22Rv1 (cell line): Measurements from ENCODE around the gene XPNPEP1.

Experiments
- H3K27ac ChIP-seq: fragments of 450-650 bp; 2 replicates; pipeline ENCODE4 v1.5.1; 2017
- ZFX ChIP-seq: fragments of 450-650 bp; IDR thresholded peaks from 2 replicates; pipeline ENCODE4 v1.6.1; 2017; ENCODE audit warnings: antibody characterized with exemption, borderline replicate concordance
- TF ChIP-seq, protein P1 (sequence below): fragments of 450-650 bp; IDR thresholded peaks from 2 replicates; pipeline ENCODE4 v1.5.1; 2017; ENCODE audit warnings: mild to moderate bottlenecking

Gene XPNPEP1

DNA sequence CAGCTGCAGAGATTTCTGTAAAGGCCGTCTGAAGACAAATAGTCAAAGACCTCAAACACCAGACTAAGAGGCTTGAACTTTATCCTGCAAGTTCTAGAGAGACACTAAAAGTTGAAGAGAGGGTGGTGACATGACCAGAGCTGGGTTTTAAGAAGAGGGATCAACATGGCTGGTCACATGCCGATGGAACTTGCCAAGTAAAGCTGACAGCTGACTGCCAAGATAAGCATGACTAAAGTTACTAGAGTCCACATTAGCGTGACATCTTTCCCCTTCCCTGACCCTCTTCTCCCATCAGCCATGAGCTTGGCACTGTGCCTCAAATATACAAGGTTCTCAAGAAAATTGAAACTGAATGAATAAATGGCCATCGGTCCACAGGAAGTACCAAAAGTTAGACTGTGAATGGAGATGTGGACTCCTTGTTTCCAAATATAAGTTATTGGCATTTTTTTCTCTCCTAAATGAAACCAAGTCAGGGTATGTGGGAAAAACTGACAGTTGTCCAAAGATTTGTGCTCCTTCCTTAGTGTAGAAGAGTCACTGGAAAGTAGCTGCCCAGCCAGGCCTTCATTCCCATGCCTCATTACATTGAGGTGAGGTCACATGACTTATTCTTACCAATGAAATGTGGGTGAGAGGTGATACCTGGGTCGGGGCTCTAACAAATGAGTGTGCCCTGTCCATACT is 24.5 kb downstream of the XPNPEP1 start:
- H3K27ac ChIP-seq = no peak overlapping the region
- TF ChIP-seq ZFX = no peak
- TF ChIP-seq, protein P1, sequence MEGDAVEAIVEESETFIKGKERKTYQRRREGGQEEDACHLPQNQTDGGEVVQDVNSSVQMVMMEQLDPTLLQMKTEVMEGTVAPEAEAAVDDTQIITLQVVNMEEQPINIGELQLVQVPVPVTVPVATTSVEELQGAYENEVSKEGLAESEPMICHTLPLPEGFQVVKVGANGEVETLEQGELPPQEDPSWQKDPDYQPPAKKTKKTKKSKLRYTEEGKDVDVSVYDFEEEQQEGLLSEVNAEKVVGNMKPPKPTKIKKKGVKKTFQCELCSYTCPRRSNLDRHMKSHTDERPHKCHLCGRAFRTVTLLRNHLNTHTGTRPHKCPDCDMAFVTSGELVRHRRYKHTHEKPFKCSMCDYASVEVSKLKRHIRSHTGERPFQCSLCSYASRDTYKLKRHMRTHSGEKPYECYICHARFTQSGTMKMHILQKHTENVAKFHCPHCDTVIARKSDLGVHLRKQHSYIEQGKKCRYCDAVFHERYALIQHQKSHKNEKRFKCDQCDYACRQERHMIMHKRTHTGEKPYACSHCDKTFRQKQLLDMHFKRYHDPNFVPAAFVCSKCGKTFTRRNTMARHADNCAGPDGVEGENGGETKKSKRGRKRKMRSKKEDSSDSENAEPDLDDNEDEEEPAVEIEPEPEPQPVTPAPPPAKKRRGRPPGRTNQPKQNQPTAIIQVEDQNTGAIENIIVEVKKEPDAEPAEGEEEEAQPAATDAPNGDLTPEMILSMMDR = no peak

DNA sequence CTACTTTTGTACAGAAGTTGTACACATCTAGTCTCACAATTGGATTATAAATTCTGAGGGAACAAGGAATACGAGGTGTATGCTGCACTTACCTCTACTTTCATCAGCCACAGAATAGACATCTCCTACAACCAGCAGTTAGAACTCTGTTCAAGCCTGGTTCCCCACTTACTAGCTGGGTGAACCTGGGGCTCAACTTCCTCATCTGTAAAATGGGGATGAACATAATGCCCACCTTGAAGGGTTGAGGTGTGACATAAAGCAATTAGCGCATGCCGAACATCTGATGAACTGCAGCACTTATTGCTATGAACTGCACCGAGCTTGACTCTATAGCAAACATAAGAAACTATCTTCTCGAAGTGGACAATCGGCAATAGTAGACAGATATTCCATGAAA is 25.3 kb downstream of the XPNPEP1 start:
- no peak overlapping the region for H3K27ac ChIP-seq
- TF ChIP-seq, protein P1 = no peak
- no peak for TF ChIP-seq ZFX

DNA sequence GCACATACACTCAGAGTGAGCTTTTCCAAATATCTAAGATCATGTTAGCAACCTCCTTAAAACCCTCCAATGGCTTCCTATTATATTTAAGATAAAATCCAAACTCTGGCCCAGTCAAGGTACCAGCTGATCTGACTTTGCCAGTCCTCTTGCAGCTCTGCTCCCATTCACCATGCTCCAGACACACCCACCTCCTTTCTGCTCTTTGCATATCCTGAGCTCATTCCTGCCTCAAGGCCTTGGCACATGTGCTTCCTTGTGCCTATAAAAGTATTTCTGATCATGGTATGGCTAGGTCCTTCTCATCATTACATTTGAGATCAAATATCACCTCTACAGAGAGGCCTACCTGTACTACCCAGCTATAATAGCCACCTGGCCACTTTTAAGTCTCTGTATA is 27.5 kb downstream of the XPNPEP1 start:
- H3K27ac ChIP-seq = no peak overlapping the region
- TF ChIP-seq, protein P1 = no peak
- TF ChIP-seq ZFX = no peak

- TF ChIP-seq ZFX = no peak
- TF ChIP-seq, protein P1 = no peak
- H3K27ac ChIP-seq = no peak overlapping the region
Observed at GRCh38 chr10:109895095-109895818, 28.1 kb downstream of the XPNPEP1 start.

DNA sequence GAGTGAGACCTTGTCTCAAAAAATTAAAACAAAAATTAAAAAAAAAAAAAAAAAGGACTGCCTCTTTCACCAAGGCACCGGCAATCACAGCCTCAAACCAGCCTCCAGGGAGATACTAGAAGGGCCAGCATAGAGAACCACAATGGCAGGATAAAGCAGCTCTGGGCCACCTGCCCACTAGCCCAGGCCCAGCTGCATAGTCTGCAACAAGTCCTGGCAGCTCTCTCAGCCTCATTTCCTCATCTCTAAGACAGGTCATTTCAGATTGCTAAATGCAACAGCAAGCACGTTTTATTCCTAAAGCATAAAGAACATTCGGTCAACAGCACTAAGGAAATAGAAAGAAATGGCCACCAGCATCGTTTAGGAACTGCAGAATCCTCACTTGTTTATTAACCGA is 28.8 kb downstream of the XPNPEP1 start:
- no peak overlapping the region for H3K27ac ChIP-seq
- TF ChIP-seq ZFX = no peak
- TF ChIP-seq, protein P1 = no peak

DNA sequence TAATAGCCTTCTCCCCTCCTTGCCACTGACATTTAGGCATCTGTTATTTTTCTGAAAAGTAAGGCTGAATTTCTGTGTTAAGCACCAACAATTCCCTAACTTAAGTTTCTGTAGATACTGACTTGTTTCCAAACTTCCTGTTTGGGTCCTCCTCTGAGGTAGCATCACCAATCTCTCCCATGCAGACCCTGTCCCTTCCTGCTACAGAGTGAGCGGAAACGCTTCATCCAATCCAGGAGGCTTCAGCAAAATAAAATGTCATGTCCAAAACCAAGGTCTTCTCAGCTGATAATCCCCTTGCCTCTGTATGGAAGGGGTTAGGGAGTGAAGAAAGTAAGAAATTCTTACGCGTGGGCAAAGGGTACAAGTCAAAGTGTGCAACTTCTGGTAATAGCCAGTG is 29.9 kb downstream of the XPNPEP1 start:
- H3K27ac ChIP-seq = no peak overlapping the region
- TF ChIP-seq, protein P1 = no peak
- no peak for TF ChIP-seq ZFX

DNA sequence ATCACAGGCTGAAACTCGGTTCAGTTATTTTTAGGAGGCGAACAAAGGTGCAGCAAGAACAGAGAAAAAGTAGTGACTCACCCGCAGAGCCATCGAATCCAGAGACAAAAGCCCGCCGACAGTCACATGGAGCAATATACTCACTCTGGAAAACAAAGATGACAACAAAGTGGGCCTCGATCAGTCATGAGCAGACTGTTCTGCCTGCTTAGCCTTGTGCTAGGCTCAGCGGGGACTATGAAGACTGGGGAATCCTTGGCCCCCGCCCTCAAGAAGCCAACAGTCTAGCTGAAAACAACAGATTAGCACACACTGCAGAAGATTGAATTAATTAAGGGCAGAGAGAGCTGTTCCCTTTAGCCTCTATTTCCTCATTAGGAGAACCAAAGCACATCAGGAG is 30.4 kb downstream of the XPNPEP1 start:
- TF ChIP-seq ZFX = no peak
- TF ChIP-seq, protein P1 = no peak
- no peak overlapping the region for H3K27ac ChIP-seq
